Measurements from ENCODE around the gene CWC27.

The CWC27 gene

DNA sequence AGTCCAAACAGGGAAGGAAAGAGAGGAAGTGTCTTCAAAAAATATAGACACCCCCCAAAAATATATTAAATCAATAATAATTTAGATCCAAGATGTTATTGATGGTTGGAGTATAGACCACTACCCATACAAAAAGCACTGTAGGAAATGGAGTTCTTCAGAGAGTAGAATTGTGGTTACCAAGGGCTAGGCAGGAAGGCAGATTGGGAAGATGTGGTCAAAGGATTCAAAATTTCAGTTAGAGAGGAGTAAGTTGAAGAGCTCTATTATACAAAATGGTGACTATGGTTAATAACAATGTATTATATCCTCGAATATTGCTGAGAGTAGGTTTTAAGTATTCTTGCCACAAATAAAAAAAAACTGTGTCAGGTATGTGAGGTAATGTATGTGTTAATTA is 149.4 kb downstream of the CWC27 start:
- Histone ChIP-seq H3K9me3 (ENCODE audit: control insufficient read depth, insufficient read depth, low read depth, low read length) (no peaks in the 10 kb centered on the region), H3K4me3 (ENCODE audit: low read depth, low read length) (no peak overlapping the region), H3K4me1 (ENCODE audit: control insufficient read depth, insufficient read depth, low read length) (no peaks in the 10 kb centered on the region), H3K27ac (ENCODE audit: extremely low read depth, low read depth, low read length) (no peak overlapping the region), H3K36me3 (ENCODE audit: control insufficient read depth in 2 of 2, insufficient read depth in 1 of 2, low read length in 2 of 2) (no peaks in the 10 kb centered on the region)
- ChIA-PET CTCF (no interaction called here), POLR2A (no interaction called here)
- no peak for TF ChIP-seq ZSCAN16 (tag by site-specific recombination; IDR thresholded peaks at IDR 0.05)
- TF ChIP-seq, protein P1, sequence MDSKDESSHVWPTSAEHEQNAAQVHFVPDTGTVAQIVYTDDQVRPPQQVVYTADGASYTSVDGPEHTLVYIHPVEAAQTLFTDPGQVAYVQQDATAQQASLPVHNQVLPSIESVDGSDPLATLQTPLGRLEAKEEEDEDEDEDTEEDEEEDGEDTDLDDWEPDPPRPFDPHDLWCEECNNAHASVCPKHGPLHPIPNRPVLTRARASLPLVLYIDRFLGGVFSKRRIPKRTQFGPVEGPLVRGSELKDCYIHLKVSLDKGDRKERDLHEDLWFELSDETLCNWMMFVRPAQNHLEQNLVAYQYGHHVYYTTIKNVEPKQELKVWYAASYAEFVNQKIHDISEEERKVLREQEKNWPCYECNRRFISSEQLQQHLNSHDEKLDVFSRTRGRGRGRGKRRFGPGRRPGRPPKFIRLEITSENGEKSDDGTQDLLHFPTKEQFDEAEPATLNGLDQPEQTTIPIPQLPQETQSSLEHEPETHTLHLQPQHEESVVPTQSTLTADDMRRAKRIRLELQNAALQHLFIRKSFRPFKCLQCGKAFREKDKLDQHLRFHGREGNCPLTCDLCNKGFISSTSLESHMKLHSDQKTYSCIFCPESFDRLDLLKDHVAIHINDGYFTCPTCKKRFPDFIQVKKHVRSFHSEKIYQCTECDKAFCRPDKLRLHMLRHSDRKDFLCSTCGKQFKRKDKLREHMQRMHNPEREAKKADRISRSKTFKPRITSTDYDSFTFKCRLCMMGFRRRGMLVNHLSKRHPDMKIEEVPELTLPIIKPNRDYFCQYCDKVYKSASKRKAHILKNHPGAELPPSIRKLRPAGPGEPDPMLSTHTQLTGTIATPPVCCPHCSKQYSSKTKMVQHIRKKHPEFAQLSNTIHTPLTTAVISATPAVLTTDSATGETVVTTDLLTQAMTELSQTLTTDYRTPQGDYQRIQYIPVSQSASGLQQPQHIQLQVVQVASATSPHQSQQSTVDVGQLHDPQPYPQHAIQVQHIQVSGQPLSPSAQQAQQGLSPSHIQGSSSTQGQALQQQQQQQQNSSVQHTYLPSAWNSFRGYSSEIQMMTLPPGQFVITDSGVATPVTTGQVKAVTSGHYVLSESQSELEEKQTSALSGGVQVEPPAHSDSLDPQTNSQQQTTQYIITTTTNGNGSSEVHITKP (tag by site-specific recombination; IDR thresholded peaks at IDR 0.05): no peak
- no peak for TF ChIP-seq ZNF248 (tag by site-specific recombination; IDR thresholded peaks at IDR 0.05)
- TF ChIP-seq ZNF37A (tag by site-specific recombination; IDR thresholded peaks at IDR 0.05): no peak
- no peak for TF ChIP-seq HOXC10 (CRISPR knock-in tag; IDR thresholded peaks at IDR 0.05)
- no peak for TF ChIP-seq ZNF2 (tag by site-specific recombination; IDR thresholded peaks at IDR 0.05)
- no peak for TF ChIP-seq ZBTB10 (tag by site-specific recombination; IDR thresholded peaks at IDR 0.05)
- no peak for TF ChIP-seq ZNF558 (tag by site-specific recombination; IDR thresholded peaks at IDR 0.05)
- no peak for TF ChIP-seq KLF17 (tag by site-specific recombination; IDR thresholded peaks at IDR 0.05)
- TF ChIP-seq SCRT1 (tag by site-specific recombination; IDR thresholded peaks at IDR 0.05; ENCODE audit: borderline replicate concordance): no peak
- no peak for TF ChIP-seq ZNF24 (tag by site-specific recombination; IDR thresholded peaks at IDR 0.05)
- TF ChIP-seq ZNF610 (tag by site-specific recombination; IDR thresholded peaks at IDR 0.05; ENCODE audit: borderline replicate concordance): no peak
- no peak for TF ChIP-seq ZNF473 (tag by site-specific recombination; IDR thresholded peaks at IDR 0.05)
- no peak for TF ChIP-seq ZNF626 (tag by site-specific recombination; IDR thresholded peaks at IDR 0.05)
- TF ChIP-seq, protein P2, sequence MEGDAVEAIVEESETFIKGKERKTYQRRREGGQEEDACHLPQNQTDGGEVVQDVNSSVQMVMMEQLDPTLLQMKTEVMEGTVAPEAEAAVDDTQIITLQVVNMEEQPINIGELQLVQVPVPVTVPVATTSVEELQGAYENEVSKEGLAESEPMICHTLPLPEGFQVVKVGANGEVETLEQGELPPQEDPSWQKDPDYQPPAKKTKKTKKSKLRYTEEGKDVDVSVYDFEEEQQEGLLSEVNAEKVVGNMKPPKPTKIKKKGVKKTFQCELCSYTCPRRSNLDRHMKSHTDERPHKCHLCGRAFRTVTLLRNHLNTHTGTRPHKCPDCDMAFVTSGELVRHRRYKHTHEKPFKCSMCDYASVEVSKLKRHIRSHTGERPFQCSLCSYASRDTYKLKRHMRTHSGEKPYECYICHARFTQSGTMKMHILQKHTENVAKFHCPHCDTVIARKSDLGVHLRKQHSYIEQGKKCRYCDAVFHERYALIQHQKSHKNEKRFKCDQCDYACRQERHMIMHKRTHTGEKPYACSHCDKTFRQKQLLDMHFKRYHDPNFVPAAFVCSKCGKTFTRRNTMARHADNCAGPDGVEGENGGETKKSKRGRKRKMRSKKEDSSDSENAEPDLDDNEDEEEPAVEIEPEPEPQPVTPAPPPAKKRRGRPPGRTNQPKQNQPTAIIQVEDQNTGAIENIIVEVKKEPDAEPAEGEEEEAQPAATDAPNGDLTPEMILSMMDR (tag by site-specific recombination; IDR thresholded peaks at IDR 0.05): no peak
- no peak for TF ChIP-seq ZNF510 (tag by site-specific recombination; IDR thresholded peaks at IDR 0.05; ENCODE audit: insufficient replicate concordance)
- no peak for TF ChIP-seq ZFP37 (tag by site-specific recombination; IDR thresholded peaks at IDR 0.05)
- TF ChIP-seq ZSCAN5A (tag by site-specific recombination; IDR thresholded peaks at IDR 0.05): no peak
- no peak for TF ChIP-seq ZNF221 (tag by site-specific recombination; IDR thresholded peaks at IDR 0.05; ENCODE audit: borderline replicate concordance)
- no peak for TF ChIP-seq ZNF354C (tag by site-specific recombination; IDR thresholded peaks at IDR 0.05; ENCODE audit: borderline replicate concordance, low read depth)
